Measurements from ENCODE around the gene F2RL2.

GRCh38 chr5:76617675-76618074, 5.5 kb downstream of the F2RL2 start:
- TF ChIP-seq E4F1 (IDR thresholded peaks at IDR 0.05; ENCODE audit: borderline replicate concordance, partially characterized antibody) (no peak), CTCF (IDR thresholded peaks at IDR 0.05 in 2 of 3, conservative IDR thresholded peaks at IDR 0.05 in 1 of 3; ENCODE audit: control insufficient read depth in 2 of 3, extremely low read depth in 1 of 3, insufficient read depth in 1 of 3, low read depth in 3 of 3, low read length in 3 of 3) (no peak)
